ENCODE data around the gene ATP5F1E.

The ATP5F1E gene

DNA sequence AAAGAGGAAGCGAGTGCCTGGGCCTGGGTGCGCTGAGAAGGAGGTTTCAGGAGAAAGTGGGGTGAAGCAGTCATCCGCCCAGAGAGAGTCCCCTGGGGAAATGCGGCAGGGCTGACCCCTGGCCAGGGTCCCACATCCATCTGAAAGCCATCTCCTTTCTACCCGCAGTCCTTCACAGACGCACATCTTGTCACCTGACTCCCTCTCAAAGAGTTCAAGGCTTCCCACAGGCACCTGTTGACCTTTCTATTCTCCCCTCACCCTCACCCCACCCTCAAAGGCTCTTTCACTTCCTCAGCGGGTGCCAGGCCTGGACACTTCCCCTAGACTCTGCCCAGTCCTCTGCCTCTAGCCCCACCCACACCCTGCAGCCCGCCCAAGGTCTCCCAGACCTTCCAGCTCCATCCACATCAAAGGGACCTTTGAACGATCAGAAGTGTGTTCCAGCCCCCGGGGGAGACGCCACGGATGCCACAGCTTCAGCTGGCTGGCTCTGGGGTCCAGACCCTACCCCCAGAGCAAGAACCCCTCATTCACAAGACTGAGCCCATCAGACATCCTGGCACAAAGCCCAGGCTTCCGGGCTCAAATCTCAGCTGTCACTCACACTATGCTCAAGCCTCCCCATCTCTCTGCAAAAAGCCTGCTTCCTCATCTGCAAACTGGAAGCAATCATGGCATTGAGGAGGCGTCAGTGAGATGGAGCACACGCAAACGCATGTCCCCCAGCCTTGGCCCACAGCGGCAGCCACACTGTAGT lies 27.2 kb downstream of the ATP5F1E start:
- no peak for DNase-seq

DNA sequence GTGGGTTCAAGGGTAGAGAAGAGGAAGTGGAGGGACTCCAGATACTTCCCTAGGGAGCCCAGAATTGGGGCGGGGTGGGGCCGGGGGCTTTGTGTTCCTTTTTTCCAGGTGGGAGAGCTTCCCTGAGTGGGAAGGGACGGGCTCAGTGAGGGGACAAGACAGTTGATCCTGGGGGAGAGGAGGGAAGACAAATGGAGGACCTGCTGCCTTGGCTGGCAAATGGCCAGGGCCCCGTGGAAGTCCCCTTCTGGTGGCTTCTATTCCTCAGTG lies 27.7 kb downstream of the ATP5F1E start:
- DNase-seq, result no peak

DNA sequence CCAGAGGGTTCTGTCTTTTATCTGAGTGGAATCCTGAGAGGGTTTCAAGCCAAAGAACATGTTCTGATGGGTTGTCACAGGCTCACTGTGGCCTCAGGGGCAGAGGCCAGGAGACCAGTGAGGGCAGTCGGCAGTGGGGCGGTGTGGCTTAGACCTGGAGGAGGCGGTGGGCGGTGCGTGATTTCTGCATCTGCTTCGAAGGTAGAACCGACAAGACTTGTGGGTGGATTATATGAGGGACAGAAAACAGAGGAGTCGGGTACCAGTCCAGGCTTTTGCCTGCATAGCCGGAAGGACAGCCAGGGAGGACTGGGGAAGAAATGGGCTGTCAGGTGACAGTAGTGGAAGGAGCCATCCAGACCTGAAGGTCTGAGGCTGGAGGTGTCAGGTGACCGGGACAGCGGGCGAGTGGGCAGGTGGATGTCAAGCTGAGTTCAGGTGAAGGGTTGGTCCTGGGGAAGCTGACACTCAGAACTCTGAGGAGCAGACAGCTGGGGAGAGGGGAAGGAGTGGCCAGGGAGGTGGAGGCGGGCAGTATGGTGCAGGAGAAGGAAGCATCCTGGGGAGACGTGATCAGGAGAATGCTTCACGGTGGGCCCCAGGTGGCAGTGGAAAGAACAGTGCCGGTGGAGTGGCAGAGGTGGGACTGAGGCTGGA lies 28.2 kb downstream of the ATP5F1E start:
- no peak for DNase-seq

DNA sequence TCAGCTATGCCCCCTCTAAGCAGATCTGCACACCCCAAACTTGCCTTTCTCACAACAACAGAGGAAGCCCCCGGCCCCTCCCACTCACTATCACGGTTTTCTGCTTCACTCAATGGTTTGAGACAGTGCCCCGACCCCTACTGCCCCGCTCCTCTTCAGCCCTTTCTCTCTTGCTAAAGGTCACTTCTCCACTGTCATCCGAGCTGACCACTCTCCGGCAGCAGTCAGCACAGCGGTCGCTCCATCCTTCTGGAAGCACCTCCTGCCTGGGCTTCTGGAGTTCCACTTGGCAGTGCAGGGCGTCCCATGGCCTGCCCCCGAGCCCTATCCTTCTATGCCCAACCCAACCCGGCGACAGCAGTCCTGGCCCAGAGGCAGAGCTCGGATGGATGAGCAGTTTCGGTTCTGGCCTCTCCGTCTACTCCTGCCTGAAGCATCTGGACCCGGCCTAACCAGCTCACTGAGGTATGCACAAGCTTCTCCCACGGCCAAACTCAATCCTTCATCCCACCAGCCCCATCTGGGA lies 29.2 kb downstream of the ATP5F1E start:
- DNase-seq, result no peak

DNA sequence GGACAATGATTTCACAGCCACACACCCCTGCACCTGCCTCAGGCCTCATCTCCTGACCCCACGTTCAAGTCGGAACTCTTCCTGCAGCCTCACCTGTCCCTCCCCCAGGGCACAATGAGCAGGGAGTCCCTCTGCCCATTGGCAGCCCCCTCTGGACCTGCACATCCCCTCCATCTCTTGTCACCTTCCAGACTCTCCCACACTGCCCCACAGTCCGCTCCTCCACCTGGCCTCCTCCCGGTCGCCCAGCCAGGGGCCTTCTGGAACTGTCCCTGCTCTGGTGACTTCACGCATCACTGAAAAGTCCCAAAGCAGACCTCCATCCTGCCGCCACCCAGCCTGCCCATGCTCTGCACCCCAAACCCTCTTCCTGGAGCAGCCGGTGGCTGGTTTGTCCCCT lies 29.7 kb downstream of the ATP5F1E start:
- no peak for DNase-seq

DNA sequence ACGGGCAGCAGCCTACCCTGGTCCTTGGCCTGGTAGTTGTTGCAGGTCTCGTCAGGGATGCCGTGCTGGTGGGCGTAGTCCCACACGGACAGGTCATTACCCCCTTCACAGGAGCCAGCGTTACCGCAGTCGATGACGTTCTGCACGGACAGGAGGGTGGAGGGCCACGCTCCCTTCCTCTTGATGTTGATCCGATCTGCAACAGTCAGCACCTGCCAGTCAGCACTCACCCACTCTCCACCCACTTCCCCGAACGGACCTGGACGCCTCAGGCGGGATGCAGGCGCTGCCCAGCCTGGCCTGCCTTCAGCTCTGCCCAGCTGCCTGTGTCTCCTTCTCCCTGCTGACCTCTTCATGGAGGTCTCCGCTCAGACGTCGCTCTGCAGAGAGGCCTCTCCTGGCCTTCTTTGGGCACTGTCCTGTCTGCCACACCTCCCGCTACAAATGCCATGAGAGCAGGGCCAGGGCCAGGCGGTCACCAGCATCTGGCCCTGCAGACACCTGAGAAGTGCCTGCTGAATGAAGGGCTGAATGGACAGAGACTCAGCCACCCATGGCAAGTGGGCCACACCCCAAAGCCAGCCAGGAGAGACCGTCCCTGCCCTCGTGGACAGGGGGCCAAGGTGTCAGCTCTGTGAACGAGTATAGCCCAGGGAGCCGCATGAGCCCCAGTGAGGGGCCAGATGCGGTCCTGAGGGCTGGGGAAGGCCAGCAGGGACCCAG lies 30.5 kb downstream of the ATP5F1E start:
- DNase-seq, result no peak

DNA sequence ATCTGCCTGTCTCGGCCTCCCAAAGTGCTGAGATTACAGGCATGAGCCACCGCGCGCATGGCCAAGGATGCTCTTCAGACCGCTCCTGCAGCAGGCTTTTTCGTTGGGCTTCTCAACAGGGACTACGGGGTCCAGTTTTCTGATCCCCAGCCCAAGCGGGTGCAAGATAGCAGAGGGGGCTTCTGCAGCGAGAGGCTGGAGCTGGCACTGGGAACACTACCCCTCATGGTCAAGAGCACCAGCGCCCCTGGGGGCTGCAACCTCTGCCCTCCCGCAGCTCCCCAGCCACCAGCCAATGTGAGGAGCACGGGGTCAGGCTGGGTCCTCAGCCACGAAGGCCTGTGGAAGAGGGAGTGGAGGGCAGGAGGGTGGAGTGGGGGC lies 31.1 kb downstream of the ATP5F1E start:
- no peak for DNase-seq

DNA sequence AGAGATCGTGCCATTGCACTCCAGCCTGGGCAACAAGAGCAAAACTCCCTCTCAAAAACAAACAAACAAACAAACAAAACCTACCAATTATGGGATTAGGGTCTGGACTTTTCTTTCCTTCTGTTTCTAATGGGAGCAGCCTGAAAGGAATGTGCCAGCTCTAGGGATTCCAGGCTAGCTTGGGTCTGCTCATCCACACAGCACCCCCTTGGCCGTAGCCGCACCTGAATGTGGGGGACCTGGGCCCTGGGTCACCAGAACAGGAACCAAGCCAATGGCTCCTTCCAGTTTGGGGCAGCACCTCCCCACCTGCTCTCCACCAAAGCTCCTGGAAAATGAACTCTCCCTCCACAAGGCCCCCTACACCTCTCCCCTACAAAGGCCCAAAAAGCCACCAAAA lies 31.8 kb downstream of the ATP5F1E start:
- no peak for DNase-seq

DNA sequence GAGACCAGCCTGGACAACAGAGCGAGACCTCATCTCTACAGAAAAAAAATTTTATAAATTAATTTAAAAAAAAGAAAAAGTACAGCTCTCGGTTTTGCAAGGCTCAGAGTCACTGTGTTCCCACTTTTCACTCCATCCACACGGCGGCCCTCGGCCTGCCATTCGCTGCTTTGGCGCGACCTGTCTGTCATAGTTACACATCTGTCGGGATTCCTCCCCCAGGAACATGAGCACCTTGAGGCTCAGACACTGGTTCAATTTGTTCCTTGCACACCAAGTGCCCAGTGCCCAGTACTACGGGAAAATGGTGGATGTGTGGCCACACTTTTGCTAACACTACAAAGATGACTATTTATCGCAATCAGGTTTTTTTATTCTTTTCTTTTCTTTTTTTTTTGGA lies 33.5 kb downstream of the ATP5F1E start:
- no peak for DNase-seq

DNA sequence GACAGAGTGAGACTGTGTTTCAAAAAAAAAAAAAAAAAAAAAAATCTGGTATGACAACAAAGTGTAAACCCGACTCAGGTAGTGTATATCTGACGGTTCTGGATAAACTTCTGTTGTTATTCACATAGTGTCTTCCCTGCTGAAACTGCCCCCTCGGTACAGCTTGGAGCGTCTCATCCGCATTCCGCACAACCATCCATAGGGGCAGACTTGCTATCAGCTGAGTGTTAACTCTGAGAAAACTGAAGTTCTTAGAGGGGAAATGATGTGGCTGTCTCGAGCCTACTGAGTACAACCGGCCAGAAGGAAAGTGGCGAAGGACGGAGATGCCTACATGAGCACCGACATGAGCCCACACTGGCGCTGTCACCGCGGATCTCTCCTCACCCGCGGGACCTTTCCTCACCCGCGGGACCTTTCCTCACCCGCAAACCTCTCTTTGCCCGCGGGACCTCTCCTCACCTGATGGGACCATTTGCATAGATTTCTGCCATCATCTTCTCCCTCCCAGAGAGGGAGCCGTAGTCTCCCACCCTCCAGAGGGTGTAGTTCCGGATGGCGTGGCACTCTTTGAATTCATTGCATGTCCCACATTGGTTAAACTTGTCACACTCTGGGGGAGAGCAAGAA lies 34.9 kb downstream of the ATP5F1E start:
- DNase-seq, result no peak

DNA sequence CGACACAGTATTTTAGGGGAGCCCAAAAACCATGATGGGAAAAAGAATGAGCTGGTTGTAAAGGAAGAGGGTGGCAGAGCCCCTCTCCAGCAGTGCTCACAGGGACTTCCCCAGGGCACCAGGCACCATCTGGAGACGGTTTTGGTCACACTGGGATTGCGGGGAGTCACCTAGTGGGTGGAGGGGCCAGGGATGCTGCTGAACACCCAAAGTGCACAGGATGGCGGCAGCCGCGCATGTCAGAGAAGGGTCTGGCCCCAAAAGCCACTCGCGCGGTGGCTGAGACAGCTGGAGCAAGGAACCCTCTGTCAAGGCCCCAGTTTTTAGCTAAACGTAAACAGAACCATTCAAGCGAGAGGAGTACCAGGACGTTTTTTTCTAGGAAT lies 35.9 kb downstream of the ATP5F1E start:
- no peak for DNase-seq

DNA sequence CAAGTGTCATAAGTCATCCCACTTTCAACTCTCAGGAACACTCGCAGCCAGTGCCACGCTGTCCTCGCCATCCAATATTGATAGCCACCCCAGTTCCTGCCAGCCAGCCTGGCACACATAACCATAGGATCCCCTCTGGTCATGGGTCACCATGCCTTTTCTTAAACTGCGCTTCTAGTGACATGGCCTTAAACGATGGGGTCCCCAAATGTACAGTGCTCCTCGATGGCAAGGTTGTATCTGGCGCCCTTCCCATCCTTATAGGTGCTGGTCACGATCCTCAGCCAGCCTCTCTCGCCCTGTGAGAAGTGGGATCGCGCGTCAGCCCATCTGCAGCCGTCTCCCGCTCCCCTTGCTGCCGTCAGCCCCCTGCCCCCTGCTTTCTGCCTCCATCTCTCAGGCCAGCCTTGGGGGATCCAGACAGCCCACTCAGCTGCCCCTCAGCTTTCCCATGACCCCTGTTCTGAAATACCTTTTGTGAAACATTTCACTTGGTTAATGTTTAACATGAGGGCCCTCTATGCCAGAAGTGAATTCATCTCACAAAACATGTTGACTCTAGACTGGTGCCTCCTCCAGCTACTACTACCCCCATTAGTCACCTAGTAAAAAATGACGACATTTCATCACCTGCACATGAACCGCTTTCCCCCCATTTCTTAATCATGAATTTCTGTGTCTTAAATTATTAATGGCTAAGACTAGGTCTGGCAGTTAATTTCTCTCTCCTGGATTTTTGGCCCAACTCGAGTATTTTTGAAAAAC lies 36.5 kb downstream of the ATP5F1E start:
- no peak for DNase-seq

DNA sequence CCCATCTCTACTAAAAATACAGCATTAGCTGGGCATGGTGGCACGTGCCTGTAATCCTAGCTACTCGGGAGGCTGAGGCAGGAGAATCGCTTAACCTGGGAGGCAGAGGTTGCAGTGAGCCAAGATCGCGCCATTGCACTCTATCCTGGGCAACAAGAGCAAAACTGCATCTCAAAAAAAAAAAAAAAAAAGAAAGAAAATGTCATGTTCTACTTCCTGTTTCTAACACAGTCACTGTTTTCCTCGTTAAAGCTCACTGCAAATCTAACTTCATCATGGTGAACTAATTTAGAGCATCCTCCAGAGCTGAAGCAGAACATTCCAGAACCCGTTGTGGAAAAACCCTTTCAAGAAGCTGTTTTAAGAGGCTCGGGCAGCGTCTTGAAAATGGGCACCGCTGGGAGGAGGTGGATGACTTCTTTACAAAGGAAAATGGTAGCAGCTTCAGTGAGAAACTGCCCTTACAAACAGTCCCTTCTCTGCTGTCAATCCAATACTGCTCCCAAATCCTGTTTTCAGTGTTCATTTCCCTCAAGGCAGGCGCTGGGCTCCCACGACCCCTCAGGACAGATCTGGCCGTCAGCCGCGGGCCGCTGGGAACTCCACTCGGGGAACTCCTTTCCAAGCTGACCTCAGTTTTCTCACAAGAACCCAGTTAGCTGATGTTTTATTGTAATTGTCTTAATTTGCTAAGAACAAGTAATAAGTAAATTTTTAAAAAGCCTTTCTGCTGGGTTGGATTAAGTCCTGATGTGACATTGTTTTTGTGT lies 37.6 kb downstream of the ATP5F1E start:
- DNase-seq, result no peak

DNA sequence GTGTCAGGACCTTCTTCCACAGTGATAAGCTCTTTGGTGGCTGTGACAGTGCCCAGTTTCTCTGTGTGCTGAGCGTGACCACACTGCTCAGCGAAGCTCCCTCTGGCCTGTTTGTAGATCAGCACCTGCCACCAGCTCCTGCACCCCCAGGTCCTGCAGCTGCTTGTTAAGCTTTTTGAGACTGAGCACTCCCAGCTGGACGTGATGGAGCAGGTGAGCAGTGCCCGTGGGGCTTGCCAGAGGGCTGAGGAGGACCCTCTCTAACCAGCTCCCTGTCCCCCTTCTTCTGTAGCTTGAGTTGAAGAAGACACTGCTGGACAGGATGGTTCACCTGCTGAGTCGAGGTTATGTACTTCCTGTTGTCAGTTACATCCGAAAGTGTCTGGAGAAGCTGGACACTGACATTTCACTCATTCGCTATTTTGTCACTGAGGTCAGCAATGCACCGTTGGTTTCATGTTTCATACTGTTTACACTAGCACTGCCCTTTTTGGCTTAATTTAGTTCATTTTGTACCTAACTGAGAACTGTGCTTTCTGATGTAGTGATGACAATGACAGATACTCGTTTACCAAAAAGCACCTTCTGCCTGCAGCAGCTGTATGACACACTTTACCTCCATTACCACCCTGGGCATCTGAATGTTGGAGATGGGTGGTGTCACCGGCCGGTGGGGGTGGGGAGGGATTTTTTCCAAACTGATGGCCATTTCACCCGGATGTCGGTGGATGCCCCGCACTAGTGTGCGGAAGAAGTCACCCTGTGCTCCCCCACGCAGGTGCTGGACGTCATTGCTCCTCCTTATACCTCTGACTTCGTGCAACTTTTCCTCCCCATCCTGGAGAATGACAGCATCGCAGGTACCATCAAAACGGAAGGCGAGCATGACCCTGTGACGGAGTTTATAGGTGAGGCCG lies 38.5 kb downstream of the ATP5F1E start:
- no peak for DNase-seq

DNA sequence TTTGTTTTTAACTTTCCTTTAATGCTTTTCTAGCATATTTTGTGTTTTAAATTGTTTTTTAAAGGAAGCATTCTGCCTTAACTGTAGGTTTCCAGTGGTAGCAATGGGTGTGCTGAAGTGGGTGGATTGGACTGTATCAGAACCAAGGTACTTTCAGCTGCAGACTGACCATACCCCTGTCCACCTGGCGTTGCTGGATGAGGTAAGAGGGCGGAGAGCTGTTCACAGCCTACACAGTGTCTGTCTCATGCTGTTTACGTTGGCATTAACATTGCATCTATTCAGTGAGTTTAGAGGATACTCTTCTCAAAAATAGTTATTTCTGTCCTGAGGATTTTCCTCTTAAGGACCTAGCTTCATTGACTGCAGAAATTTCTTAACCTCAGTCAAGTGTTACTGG lies 39.2 kb downstream of the ATP5F1E start:
- DNase-seq, result no peak

DNA sequence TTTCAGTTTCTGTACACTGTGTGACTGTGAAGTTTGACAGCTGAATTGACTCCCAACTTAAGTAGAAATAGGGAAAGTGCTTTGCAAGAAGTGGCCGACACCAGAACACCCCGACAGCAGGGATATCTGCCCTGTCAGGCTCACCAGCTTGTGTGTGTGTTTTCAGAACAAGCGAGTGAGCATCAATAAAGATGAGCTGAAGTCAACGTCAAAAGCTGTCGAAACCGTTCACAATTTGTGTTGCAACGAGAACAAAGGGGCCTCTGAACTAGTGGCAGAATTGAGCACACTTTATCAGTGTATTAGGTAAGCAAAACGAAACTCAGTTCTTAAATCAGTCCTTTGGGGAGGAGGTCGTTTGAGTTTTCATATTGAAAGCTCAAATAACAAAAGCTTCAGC lies 40.4 kb downstream of the ATP5F1E start:
- DNase-seq, result no peak

DNA sequence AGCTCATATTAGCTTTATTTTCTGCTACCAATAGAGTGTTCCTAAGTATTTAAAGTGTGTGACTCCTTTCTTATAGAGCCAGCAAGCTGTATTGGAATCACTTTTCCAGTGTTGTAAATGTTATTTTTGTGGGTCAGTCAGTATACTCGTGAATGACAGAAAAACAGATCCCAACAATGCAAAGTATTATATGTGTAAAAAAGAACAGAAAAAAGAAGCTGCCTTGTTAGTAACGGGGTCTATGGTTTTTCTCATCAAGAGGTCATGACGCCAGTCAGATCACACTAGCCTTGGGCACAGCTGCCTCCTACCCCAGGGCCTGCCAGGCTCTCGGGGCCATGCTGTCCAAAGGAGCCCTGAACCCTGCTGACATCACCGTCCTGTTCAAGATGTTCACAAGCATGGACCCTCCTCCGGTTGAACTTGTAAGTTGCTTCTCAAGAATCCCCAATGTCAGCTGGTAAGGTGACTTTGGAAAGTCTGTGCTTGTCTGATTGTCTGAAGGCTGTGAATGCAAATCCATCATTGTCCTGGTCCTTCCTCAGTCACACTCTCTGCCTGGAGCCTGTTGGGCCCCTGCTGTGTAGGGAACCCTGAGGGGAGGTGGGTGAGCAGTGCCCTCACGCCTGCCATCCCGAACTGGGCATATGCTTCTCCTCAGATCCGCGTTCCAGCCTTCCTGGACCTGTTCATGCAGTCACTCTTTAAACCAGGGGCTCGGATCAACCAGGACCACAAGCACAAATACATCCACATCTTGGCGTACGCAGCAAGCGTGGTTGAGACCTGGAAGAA lies 41.3 kb downstream of the ATP5F1E start:
- no peak for DNase-seq

DNA sequence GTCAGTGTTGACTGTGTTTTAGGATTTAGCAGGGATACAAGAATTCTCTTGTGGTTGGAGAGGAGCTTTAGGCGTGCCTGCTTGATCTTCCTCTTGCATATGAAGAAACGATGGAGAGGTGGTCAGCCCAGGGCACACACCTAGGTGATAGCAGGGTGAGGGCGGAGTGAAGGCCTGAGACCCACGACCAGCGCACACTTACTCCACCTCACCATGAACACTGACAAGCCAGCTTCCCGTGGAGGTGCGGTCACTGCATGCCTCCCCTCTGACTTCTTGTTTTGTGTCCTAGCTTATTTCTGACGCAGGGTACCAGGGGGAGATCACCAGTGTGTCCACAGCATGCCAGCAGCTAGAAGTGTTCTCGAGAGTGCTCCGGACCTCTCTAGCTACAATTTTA lies 42.9 kb downstream of the ATP5F1E start:
- no peak for DNase-seq

DNA sequence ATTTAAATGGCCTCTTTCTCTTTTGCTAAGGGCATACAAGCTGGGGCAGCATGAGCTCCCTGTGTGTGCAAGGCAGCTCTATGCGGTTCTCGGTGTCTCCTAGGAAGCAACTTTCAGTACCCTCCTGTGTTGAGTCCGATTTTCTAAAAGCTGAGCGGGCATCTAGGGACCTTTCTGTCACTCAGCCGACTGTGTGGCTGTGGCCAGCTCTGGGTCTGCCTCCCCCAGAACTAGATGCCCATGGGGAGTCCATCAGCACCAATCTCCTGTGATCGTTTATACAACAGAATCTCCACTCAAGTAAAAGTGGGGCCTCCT lies 43.6 kb downstream of the ATP5F1E start:
- DNase-seq, result no peak

DNA sequence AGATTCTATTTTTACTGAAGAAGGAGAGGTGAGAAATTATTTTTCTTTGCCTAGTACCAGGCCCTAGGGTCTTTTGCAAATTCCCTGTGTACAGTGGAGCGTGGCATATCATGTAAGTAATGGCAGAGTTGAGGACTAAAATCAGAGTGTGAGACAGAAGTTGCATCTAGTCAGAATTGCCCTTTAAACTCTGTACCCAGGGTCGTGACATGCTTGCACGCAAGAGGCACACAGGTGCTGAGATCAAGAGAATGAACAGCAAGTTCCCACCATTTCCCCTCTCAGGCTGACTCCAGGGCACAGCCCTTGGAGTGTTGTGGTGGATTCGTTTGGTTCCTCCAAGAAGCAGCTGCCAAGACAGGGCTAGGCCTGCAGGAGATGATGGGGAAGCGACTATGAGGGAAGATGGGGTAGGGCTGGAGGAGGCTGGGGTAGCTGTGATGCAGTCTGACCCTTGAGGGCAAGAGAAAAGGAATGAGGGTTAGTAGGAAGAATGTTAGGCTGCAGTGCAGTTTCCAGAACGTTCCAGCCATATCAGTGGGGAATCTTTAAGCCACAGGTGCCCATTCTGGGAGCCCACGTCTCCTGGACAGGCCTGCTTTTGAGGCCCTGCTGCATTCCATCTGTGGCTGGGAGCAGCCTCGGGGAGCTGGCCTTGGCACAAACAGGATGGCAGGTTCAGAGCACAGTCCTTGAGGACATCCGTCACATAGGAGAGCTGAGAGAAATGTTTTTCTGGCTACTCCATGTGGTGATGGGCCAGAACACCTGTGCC lies 44.2 kb downstream of the ATP5F1E start:
- DNase-seq, result no peak

All from NCI-H1092 treated with DMSO at 0.1 percent for 48 hours (cell line).